ENCODE data around the gene GNB1L. TPM values are rescaled to one million over a fixed set of nuclear protein-coding genes. Genes with fewer than 3 reads are reported as not detected.

GNB1L gene
- total RNA-seq, 1 experiment from 2014 or later = 12.2 TPM

DNA sequence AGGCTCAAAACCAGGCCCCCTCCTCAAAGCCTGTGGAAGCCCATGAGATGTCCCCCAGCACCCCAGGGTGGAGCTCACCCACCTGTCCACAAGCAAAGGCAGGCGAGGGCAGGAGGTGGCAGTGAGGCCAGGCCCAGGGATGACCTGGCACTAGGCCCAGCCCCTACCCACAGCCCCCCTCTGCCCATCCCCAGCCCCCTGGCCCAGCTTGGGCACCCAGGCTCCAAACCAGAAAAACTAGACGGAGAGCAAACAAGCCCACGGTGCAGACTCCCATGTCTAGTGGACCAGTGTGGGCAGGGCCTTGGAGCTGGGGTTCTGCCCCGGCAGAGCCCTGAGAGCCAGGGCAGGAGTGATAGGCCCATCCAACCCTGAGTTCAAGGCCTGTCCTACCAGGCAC is 111.0 kb downstream of the GNB1L start:
- Histone ChIP-seq H3K27me3 (ENCODE audit: control insufficient read depth, insufficient read depth, low read length) (no peaks in the 10 kb centered on the region), H3K36me3 (ENCODE audit: control insufficient read depth, insufficient read depth, low read length) (no peaks in the 10 kb centered on the region), H3K4me3 (ENCODE audit: low read depth in 2 of 2, low read length in 2 of 2) (no peak overlapping the region), H3K9me3 (ENCODE audit: control insufficient read depth, insufficient read depth, low read depth, low read length) (no peaks in the 10 kb centered on the region), H3K4me1 (ENCODE audit: control insufficient read depth, insufficient read depth, low read length) (peaks cover 2% of the 10 kb centered on the region; the same call in 1 of the 2 replicates), H3K27ac (ENCODE audit: low read length) (no peak overlapping the region)
- CTCF ChIA-PET = interaction anchor here (0.6 kb wide), 1 partner anchor 15 kb away, joined by 4 read pairs; no protein-coding TSS in a partner anchor
- BruUV-seq (replicated peaks) = no TSS peak
- ATAC-seq (no peak), DNase-seq (ENCODE audit: low read depth, low spot score) (no peak)
- in situ Hi-C loops (cut with HindIII; ENCODE audit: low pct_unique_long_range_greater_than_20kb, low sequenced_read_pairs) = no loop called here
- TF ChIP-seq SIN3A (IDR thresholded peaks at IDR 0.05; ENCODE audit: borderline replicate concordance, insufficient read depth, low read depth, low read length) (no peak), POLR2AphosphoS5 (IDR thresholded peaks at IDR 0.05; ENCODE audit: low read depth, low read length) (no peak), TCF7L2 (IDR thresholded peaks at IDR 0.05; ENCODE audit: low read depth, low read length) (no peak)
- TF ChIP-seq, protein P1, sequence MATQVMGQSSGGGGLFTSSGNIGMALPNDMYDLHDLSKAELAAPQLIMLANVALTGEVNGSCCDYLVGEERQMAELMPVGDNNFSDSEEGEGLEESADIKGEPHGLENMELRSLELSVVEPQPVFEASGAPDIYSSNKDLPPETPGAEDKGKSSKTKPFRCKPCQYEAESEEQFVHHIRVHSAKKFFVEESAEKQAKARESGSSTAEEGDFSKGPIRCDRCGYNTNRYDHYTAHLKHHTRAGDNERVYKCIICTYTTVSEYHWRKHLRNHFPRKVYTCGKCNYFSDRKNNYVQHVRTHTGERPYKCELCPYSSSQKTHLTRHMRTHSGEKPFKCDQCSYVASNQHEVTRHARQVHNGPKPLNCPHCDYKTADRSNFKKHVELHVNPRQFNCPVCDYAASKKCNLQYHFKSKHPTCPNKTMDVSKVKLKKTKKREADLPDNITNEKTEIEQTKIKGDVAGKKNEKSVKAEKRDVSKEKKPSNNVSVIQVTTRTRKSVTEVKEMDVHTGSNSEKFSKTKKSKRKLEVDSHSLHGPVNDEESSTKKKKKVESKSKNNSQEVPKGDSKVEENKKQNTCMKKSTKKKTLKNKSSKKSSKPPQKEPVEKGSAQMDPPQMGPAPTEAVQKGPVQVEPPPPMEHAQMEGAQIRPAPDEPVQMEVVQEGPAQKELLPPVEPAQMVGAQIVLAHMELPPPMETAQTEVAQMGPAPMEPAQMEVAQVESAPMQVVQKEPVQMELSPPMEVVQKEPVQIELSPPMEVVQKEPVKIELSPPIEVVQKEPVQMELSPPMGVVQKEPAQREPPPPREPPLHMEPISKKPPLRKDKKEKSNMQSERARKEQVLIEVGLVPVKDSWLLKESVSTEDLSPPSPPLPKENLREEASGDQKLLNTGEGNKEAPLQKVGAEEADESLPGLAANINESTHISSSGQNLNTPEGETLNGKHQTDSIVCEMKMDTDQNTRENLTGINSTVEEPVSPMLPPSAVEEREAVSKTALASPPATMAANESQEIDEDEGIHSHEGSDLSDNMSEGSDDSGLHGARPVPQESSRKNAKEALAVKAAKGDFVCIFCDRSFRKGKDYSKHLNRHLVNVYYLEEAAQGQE (IDR thresholded peaks at IDR 0.05; ENCODE audit: insufficient read depth in 1 of 2, low read depth in 2 of 2, low read length in 1 of 2) = no peak
- TF ChIP-seq, protein P2, sequence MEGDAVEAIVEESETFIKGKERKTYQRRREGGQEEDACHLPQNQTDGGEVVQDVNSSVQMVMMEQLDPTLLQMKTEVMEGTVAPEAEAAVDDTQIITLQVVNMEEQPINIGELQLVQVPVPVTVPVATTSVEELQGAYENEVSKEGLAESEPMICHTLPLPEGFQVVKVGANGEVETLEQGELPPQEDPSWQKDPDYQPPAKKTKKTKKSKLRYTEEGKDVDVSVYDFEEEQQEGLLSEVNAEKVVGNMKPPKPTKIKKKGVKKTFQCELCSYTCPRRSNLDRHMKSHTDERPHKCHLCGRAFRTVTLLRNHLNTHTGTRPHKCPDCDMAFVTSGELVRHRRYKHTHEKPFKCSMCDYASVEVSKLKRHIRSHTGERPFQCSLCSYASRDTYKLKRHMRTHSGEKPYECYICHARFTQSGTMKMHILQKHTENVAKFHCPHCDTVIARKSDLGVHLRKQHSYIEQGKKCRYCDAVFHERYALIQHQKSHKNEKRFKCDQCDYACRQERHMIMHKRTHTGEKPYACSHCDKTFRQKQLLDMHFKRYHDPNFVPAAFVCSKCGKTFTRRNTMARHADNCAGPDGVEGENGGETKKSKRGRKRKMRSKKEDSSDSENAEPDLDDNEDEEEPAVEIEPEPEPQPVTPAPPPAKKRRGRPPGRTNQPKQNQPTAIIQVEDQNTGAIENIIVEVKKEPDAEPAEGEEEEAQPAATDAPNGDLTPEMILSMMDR (IDR thresholded peaks at IDR 0.05) = no peak
- POLR2A ChIA-PET = no interaction called here
- intact Hi-C loops (cut with micrococcal nuclease; ENCODE audit: unreplicated experiment) = no loop called here

DNA sequence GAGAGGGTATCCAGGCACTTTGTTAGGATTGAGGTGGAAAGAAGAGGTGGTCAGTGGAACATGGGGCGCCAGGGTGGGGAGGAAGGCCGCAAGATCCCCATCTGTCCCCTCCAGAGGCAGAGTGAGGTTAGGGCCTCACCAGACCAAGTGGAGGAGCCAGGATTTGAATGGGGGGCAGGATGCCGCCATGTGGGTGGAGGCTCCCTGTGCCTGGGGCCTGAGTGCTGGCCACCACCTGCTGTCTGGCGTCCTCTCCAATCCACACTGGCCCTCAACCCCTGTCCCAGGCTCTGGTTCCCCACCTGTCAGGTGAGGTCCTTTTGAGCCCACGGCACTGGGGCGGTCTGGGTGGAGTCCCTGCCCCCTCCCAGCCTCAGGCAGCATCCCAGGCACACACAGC is 111.6 kb downstream of the GNB1L start:
- Histone ChIP-seq H3K36me3 (ENCODE audit: control insufficient read depth, insufficient read depth, low read length) (no peaks in the 10 kb centered on the region), H3K4me1 (ENCODE audit: control insufficient read depth, insufficient read depth, low read length) (peaks cover 2% of the 10 kb centered on the region; the same call in 1 of the 2 replicates), H3K4me3 (ENCODE audit: low read depth in 2 of 2, low read length in 2 of 2) (no peak overlapping the region), H3K27ac (ENCODE audit: low read length) (no peak overlapping the region), H3K27me3 (ENCODE audit: control insufficient read depth, insufficient read depth, low read length) (no peaks in the 10 kb centered on the region), H3K9me3 (ENCODE audit: control insufficient read depth, insufficient read depth, low read depth, low read length) (no peaks in the 10 kb centered on the region)
- intact Hi-C loops (cut with micrococcal nuclease; ENCODE audit: unreplicated experiment) (no loop called here), in situ Hi-C loops (cut with HindIII; ENCODE audit: low pct_unique_long_range_greater_than_20kb, low sequenced_read_pairs) (no loop called here)
- POLR2A ChIA-PET = no interaction called here
- BruUV-seq (replicated peaks) = no TSS peak
- CTCF ChIA-PET = interaction anchor here (0.6 kb wide), 1 partner anchor 16 kb away, joined by 4 read pairs; no protein-coding TSS in a partner anchor
- DNase-seq (ENCODE audit: low read depth, low spot score) = no peak
- TF ChIP-seq, protein P2 (IDR thresholded peaks at IDR 0.05) = no peak
- TF ChIP-seq POLR2AphosphoS5 (IDR thresholded peaks at IDR 0.05; ENCODE audit: low read depth, low read length) (no peak), SIN3A (IDR thresholded peaks at IDR 0.05; ENCODE audit: borderline replicate concordance, insufficient read depth, low read depth, low read length) (no peak), TCF7L2 (IDR thresholded peaks at IDR 0.05; ENCODE audit: low read depth, low read length) (no peak)
- TF ChIP-seq, protein P1 (IDR thresholded peaks at IDR 0.05; ENCODE audit: insufficient read depth in 1 of 2, low read depth in 2 of 2, low read length in 1 of 2) = no peak
- no peak for ATAC-seq

All from Panc1 (cell line).